ENCODE data around the gene ST3GAL3.

GRCh38 chr1:43979528-43980254 lies 272.4 kb downstream of the ST3GAL3 start:
- TF ChIP-seq GABPA (IDR thresholded peaks at IDR 0.05; ENCODE audit: low read depth), result no peak
- TF ChIP-seq CTCF (IDR thresholded peaks at IDR 0.05; ENCODE audit: insufficient read depth, low read length), result no peak
- TF ChIP-seq REST (IDR thresholded peaks at IDR 0.05; ENCODE audit: insufficient replicate concordance, low read depth), result no peak
- peak; percentile 39; the same call in 1 of the 2 replicates for TF ChIP-seq POLR2AphosphoS5 (IDR thresholded peaks at IDR 0.05; ENCODE audit: low read depth)

All from HL-60 (cell line).